BJ (cell line): ENCODE measurements around the gene CBR3. TPM values are rescaled to one million over a fixed set of nuclear protein-coding genes. Genes with fewer than 3 reads are reported as not detected.
"Not testable (repeated sequence)": the region's sequence is repeated elsewhere in the genome, so short reads cannot be mapped to it uniquely, and the experiment has no call there.

Experiments
- CTCF ChIA-PET: fragments of 350-600 bp; formaldehyde crosslinking; extraction: SDS; loops from one replicate; lab custom pipeline; 2021; ENCODE audit warnings: antibody characterized with exemption, inconsistent platforms; lab: Yijun Ruan, JAX
- POLR2A ChIA-PET: fragments of 300-600 bp; sonication (Branson Sonifier 250); formaldehyde crosslinking; extraction: SDS; loops from one replicate; lab custom pipeline; 2021; ENCODE audit warnings: antibody characterized with exemption; lab: Charles Lee
- DNase-seq: peaks from one replicate; pipeline ENCODE4 v3.0.0-alpha.2; 2011; ENCODE audit warnings: low read depth
- H3K27me3 ChIP-seq: 2 replicates; pipeline ENCODE4 v1.6.0; 2011; ENCODE audit warnings: low read length; ENCODE audit not compliant: control insufficient read depth, insufficient read depth
- H3K36me3 ChIP-seq: 2 replicates; pipeline ENCODE4 v1.5.1; 2011; ENCODE audit warnings: low read length; ENCODE audit not compliant: control insufficient read depth, insufficient read depth
- H3K4me3 ChIP-seq: 2 replicates; pipeline ENCODE4 v1.5.1; 2011; ENCODE audit warnings: low read depth, mild to moderate bottlenecking, control low read depth, low read length
- CTCF ChIP-seq: IDR thresholded peaks from 2 replicates; pipeline ENCODE4 v1.5.1; 2011; ENCODE audit warnings: low read depth, mild to moderate bottlenecking, control low read depth, inconsistent platforms, low read length, moderate library complexity; ENCODE audit not compliant: insufficient read depth
- polyA plus RNA-seq: library from polyadenylated mRNA; depleted of rRNA; stranded (reverse); fragments of >200 nt; gene quantifications from 2 replicates; pipeline ENCODE4 v1.2.3, GENCODE V29; 2011

Gene CBR3
- polyA plus RNA-seq, 1 experiment = 13.5 TPM

GRCh38 chr21:36126621-36127110, 8.2 kb upstream of the CBR3 start:
- ChIA-PET CTCF (interaction anchor here (0.7 to 5.7 kb wide), 4 partner anchors 8 to 1449 kb away, joined by 3 to 32 read pairs (median 5); partner anchors contain the start of gene CBR3), POLR2A (no interaction called here)
- no peak overlapping the region for H3K4me3 ChIP-seq
- TF ChIP-seq CTCF = no peak
- H3K27me3 ChIP-seq = no peaks in the 10 kb centered on the region
- DNase-seq = no peak
- H3K36me3 ChIP-seq = no peaks in the 10 kb centered on the region

- no peak overlapping the region for H3K4me3 ChIP-seq
- TF ChIP-seq CTCF = no peak
- no peaks in the 10 kb centered on the region for H3K27me3 ChIP-seq
- ChIA-PET POLR2A (no interaction called here), CTCF (interaction anchor here (0.7 to 5.7 kb wide), 3 partner anchors 10 to 26 kb away, joined by 3 to 32 read pairs (median 7); no protein-coding TSS in a partner anchor)
- no peak for DNase-seq
- H3K36me3 ChIP-seq = no peaks in the 10 kb centered on the region
Measured at GRCh38 chr21:36127250-36127904, 7.5 kb upstream of the CBR3 start.

GRCh38 chr21:36127977-36128376, 6.9 kb upstream of the CBR3 start:
- DNase-seq = no peak
- no peak overlapping the region for H3K4me3 ChIP-seq
- H3K27me3 ChIP-seq = no peaks in the 10 kb centered on the region
- POLR2A ChIA-PET = no interaction called here
- no peak for TF ChIP-seq CTCF
- CTCF ChIA-PET = interaction anchor here (0.7 to 5.7 kb wide), 2 partner anchors 15 to 27 kb away, joined by 3 to 32 read pairs; no protein-coding TSS in a partner anchor
- H3K36me3 ChIP-seq = no peaks in the 10 kb centered on the region

GRCh38 chr21:36129219-36129618, 5.7 kb upstream of the CBR3 start:
- no peak for TF ChIP-seq CTCF

GRCh38 chr21:36130414-36130762, 4.5 kb upstream of the CBR3 start:
- peak overlapping the region; percentile 32 for H3K4me3 ChIP-seq
- not testable (repeated sequence) for H3K27me3 ChIP-seq, H3K36me3 ChIP-seq, DNase-seq
- CTCF ChIA-PET = interaction anchor here (0.9 kb wide), 1 partner anchor 12 kb away, joined by 4 read pairs; no protein-coding TSS in a partner anchor
- POLR2A ChIA-PET = interaction anchor here (0.6 kb wide), 1 partner anchor 124 kb away, joined by 4 read pairs; no protein-coding TSS in a partner anchor

More at GRCh38 chr21:36129219-36129618, 5.7 kb upstream of the CBR3 start:
- Histone ChIP-seq H3K27me3 (no peaks in the 10 kb centered on the region), H3K4me3 (no peak overlapping the region), H3K36me3 (no peaks in the 10 kb centered on the region)
- ChIA-PET CTCF (no interaction called here), POLR2A (no interaction called here)
- no peak for DNase-seq

- DNase-seq = not testable (repeated sequence)
- CTCF ChIA-PET = interaction anchor here (0.9 kb wide), 1 partner anchor 11 kb away, joined by 4 read pairs; no protein-coding TSS in a partner anchor
Measured at GRCh38 chr21:36130839-36131238, 4.0 kb upstream of the CBR3 start.

More at GRCh38 chr21:36130839-36131238, 4.0 kb upstream of the CBR3 start:
- POLR2A ChIA-PET = interaction anchor here (0.6 kb wide), 1 partner anchor 123 kb away, joined by 4 read pairs; no protein-coding TSS in a partner anchor
- H3K27me3 ChIP-seq, H3K4me3 ChIP-seq, H3K36me3 ChIP-seq: not testable (repeated sequence)
